ENCODE results near the gene PDS5B.

The PDS5B gene

DNA sequence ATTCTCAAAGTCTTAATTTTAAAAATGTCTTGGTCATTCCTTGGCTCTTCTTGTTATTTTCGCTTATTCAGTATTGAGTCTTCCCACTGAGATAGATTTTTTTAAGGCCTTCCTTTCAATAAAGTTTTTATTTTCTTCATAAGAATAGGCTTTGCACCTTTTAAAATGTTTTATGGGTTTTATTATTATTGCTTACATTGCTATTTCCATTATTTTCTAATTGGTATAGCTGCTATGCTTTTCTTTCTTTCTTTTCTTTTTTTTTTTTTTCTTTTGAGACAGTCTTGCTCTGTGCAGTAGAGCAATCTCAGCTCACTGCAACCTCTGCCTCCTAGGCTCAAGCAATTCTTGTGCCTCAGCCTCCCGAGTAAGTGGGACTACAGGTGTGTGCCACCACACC, 195.7 kb downstream of the PDS5B start:
- H3K27ac ChIP-seq = no peak overlapping the region
- TF ChIP-seq CTCF (IDR thresholded peaks at IDR 0.05) = no peak
- TF ChIP-seq ZFX (IDR thresholded peaks at IDR 0.05; ENCODE audit: borderline replicate concordance) = no peak

DNA sequence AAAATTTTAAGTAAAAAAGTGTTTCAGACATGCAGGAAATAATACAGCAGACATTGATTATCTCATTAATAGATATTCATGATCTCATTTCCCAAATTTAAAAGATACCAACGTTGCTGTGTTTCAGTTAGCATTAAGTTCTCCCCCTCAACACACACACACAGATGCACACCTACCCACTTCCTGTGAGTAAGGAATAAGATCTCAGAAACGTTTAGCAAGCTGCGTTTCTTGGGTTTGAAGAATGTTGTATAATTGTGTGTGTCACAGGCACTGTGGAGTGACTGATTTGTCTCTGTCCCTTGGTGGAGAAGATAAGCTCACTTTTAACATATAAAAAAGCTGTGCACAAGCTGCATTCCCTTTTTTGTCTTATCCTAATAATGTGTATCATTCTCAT, 196.8 kb downstream of the PDS5B start:
- TF ChIP-seq CTCF (IDR thresholded peaks at IDR 0.05) (no peak), ZFX (IDR thresholded peaks at IDR 0.05; ENCODE audit: borderline replicate concordance) (no peak)
- H3K27ac ChIP-seq = no peak overlapping the region

GRCh38 chr13:32790731-32791130, 204.5 kb downstream of the PDS5B start:
- no peak overlapping the region for H3K27ac ChIP-seq

GRCh38 chr13:32791545-32792172, 205.4 kb downstream of the PDS5B start:
- H3K27ac ChIP-seq = no peak overlapping the region
- TF ChIP-seq ZFX (IDR thresholded peaks at IDR 0.05; ENCODE audit: borderline replicate concordance) (no peak), CTCF (IDR thresholded peaks at IDR 0.05) (no peak)

More at GRCh38 chr13:32790731-32791130, 204.5 kb downstream of the PDS5B start:
- TF ChIP-seq CTCF (IDR thresholded peaks at IDR 0.05) (0 out of 2 replicates have a peak, but pooled peaks have one; percentile 9), ZFX (IDR thresholded peaks at IDR 0.05; ENCODE audit: borderline replicate concordance) (no peak)

DNA sequence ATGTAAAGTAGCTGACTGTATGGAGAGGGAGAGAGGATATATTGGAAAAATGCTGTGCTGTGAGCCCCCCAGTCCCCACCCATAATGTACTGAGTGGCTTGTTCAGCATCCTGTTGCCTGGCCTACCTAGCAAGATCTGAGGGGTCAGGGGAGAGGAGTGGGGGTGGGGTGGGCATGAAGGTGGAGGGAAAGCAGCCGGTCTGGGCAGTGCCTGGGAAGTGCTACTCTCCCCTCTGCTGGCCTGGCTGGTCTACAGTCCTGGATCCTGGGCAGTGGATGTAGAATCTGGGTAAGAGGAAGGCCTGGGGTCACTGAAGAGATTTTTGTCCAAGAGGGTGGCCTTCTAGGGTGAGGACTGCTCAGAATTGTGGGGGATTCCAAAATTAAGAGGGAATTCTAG, 210.5 kb downstream of the PDS5B start:
- TF ChIP-seq ZFX (IDR thresholded peaks at IDR 0.05; ENCODE audit: borderline replicate concordance) (no peak), CTCF (IDR thresholded peaks at IDR 0.05) (no peak)
- H3K27ac ChIP-seq = no peak overlapping the region

GRCh38 chr13:32802159-32802558, 215.9 kb downstream of the PDS5B start:
- TF ChIP-seq CTCF (IDR thresholded peaks at IDR 0.05) (no peak), ZFX (IDR thresholded peaks at IDR 0.05; ENCODE audit: borderline replicate concordance) (no peak)
- H3K27ac ChIP-seq = no peak overlapping the region

DNA sequence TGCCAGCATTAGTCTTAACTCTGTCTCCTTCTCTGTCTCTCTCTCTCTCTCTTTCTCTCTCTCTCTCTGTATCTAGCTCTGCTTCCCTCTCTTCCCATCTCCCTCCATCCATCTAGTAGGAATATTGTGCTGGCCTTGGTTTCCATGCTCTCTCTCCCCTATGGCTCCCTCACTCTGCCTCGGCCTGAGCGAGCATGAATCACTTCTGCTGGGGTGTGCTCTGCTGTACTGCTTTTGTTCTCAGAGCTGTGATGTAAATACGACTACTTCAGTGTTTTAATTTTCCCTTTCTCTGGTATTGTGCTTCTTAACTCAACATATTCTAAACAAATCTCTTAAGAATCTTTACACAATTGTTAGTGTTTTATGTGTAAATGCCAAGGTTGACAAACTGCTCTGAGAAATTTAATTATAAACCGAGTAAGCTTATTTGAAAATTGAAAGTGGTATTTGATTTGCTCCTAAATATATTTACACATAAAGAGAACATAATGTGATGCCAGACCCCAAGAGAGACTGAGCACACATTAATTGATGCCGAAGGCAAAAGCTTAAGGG, 218.5 kb downstream of the PDS5B start:
- no peak for TF ChIP-seq CTCF (IDR thresholded peaks at IDR 0.05)
- TF ChIP-seq ZFX (IDR thresholded peaks at IDR 0.05; ENCODE audit: borderline replicate concordance) = no peak
- H3K27ac ChIP-seq = no peak overlapping the region

Data from 22Rv1 (cell line).